SK-N-DZ (cell line): ENCODE data around the gene TEAD1.

Experiments used
- DNase-seq: peaks from one replicate; pipeline ENCODE4 v3.0.0-alpha.2; 2015; ENCODE audit warnings: low spot score

Gene TEAD1

GRCh38 chr11:12666915-12667314, 7.3 kb upstream of the TEAD1 start:
- no peak for DNase-seq

GRCh38 chr11:12667646-12668045, 6.6 kb upstream of the TEAD1 start:
- no peak for DNase-seq

GRCh38 chr11:12668166-12668565, 6.1 kb upstream of the TEAD1 start:
- no peak for DNase-seq

- no peak for DNase-seq
Observed at GRCh38 chr11:12669930-12670329, 4.3 kb upstream of the TEAD1 start.

GRCh38 chr11:12671370-12671769, 2.9 kb upstream of the TEAD1 start:
- DNase-seq: no peak

- no peak for DNase-seq
Observed at GRCh38 chr11:12673601-12673923, 659 bp upstream of the TEAD1 start.

- DNase-seq: no peak
Observed at GRCh38 chr11:12674571-12674935, 332 bp downstream of the TEAD1 start.

- DNase-seq: peak; percentile 33
Observed at GRCh38 chr11:12674936-12675696, 895 bp downstream of the TEAD1 start.

GRCh38 chr11:12675951-12676711, 1.9 kb downstream of the TEAD1 start:
- peak; percentile 38 for DNase-seq

- peak; percentile 55 for DNase-seq
Observed at GRCh38 chr11:12677131-12677530, 2.9 kb downstream of the TEAD1 start.

GRCh38 chr11:12678092-12678491, 3.9 kb downstream of the TEAD1 start:
- no peak for DNase-seq

- no peak for DNase-seq
Observed at GRCh38 chr11:12678991-12679390, 4.8 kb downstream of the TEAD1 start.

GRCh38 chr11:12679471-12679870, 5.2 kb downstream of the TEAD1 start:
- DNase-seq: no peak

GRCh38 chr11:12680246-12680939, 6.2 kb downstream of the TEAD1 start:
- DNase-seq: peak; percentile 68

- no peak for DNase-seq
Observed at GRCh38 chr11:12680940-12681258, 6.7 kb downstream of the TEAD1 start.

- no peak for DNase-seq
Observed at GRCh38 chr11:12681466-12681865, 7.2 kb downstream of the TEAD1 start.

GRCh38 chr11:12682288-12682687, 8.1 kb downstream of the TEAD1 start:
- DNase-seq: no peak

- DNase-seq: no peak
Observed at GRCh38 chr11:12682737-12683500, 8.7 kb downstream of the TEAD1 start.

GRCh38 chr11:12683874-12684273, 9.7 kb downstream of the TEAD1 start:
- no peak for DNase-seq

GRCh38 chr11:12684315-12684714, 10.1 kb downstream of the TEAD1 start:
- no peak for DNase-seq

GRCh38 chr11:12684816-12685215, 10.6 kb downstream of the TEAD1 start:
- DNase-seq: no peak

- no peak for DNase-seq
Observed at GRCh38 chr11:12685229-12685628, 11.0 kb downstream of the TEAD1 start.
